Heart left ventricle (tissue), 13 donors: ENCODE results near the gene SLFN13.

Experiments used
- POLR2A ChIP-seq, 2 donors: fragments of 450-650 bp; IDR thresholded peaks; one replicate each; pipeline ENCODE4 v1.6.1; 2017; ENCODE audit warnings: antibody characterized with exemption in 2 of 2, mild to moderate bottlenecking in 2 of 2, moderate library complexity in 2 of 2
- TF ChIP-seq, protein P1 (sequence below), 12 donors: fragments of 200-600 bp; sonication (generic) in 4 of 12; IDR thresholded peaks; one replicate each; pipeline versions ENCODE4 v1.5.0 to v1.8.0; 2018 to 2022; ENCODE audit warnings: antibody characterized with exemption in 12 of 12, mild to moderate bottlenecking in 5 of 12
- donor health status: ischemic (EF 13 %, LVEDD 7.1; RV severe dilation, severe dysfunction).
- donor health status: DM: no; HTN: yes; CAD: no.
- donor health status: DM: no; HTN: no; CAD: no.
- donor health status: ischemic (EF 25% LVEDD 6.9; RV normal size, moderate dysfunction).
- donor health status: ischemic (EF 25% LVEDD 5.7; RV mildly dilated, moderate dysfunction).
- donor health status: ischemic (EF 35%, LVEDD 5.7; RV mildly dilated, moderate dysfunction).
- donor health status: nonischemic (EF 11% LVEDD 7.7; RV severe dilation, severe dysfunction).
- donor health status: DM: yes; HTN: yes; CAD: no.
- donor health status: PGD.
- donor health status: ischemic (EF 29% LVEDD 5.4; RV normal size, mild dysfunction).
- donor health status: nonischemic (EF 23%, LVEDD 6.1; RV moderate dilation, normal function).

GRCh38 chr17:35414247-35414646, 34.3 kb downstream of the SLFN13 start:
- TF ChIP-seq, protein P1, sequence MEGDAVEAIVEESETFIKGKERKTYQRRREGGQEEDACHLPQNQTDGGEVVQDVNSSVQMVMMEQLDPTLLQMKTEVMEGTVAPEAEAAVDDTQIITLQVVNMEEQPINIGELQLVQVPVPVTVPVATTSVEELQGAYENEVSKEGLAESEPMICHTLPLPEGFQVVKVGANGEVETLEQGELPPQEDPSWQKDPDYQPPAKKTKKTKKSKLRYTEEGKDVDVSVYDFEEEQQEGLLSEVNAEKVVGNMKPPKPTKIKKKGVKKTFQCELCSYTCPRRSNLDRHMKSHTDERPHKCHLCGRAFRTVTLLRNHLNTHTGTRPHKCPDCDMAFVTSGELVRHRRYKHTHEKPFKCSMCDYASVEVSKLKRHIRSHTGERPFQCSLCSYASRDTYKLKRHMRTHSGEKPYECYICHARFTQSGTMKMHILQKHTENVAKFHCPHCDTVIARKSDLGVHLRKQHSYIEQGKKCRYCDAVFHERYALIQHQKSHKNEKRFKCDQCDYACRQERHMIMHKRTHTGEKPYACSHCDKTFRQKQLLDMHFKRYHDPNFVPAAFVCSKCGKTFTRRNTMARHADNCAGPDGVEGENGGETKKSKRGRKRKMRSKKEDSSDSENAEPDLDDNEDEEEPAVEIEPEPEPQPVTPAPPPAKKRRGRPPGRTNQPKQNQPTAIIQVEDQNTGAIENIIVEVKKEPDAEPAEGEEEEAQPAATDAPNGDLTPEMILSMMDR (IDR thresholded peaks at IDR 0.05) = no peak
- TF ChIP-seq POLR2A (IDR thresholded peaks at IDR 0.05) = no peak
